Body of pancreas (tissue), 4 donors: ENCODE data around the gene N4BP2. TPM values are rescaled to one million over a fixed set of nuclear protein-coding genes. Genes with fewer than 3 reads are reported as not detected.

Source experiments
- ATAC-seq: fragments of 150-250 bp; one replicate; pipeline ENCODE4 v1.9.1; 2016
- DNase-seq, 4 donors: peaks; one replicate each; pipeline ENCODE4 v3.0.0-alpha.2; 2019
- H3K27ac ChIP-seq, 4 donors: fragments of 200-600 bp; sonication (generic); 1 replicate in 3 of 4; 2 replicates in 1 of 4; pipeline versions ENCODE4 v1.5.1 to v1.6.1; 2016 to 2019; ENCODE audit warnings: mild to moderate bottlenecking in 1 of 4, mixed read lengths in 1 of 4, moderate library complexity in 1 of 4
- H3K27me3 ChIP-seq, 2 donors: fragments of 200-600 bp; sonication (generic); one replicate each; pipeline ENCODE4 v1.6.0; 2016; ENCODE audit warnings: mild to moderate bottlenecking in 1 of 2
- H3K36me3 ChIP-seq, 2 donors: fragments of 200-600 bp; sonication (generic); replicated peaks in 1 of 2; 2 replicates each; pipeline ENCODE4 v1.5.1; 2016; ENCODE audit warnings: low read depth in 2 of 2; ENCODE audit not compliant: insufficient read depth in 1 of 2
- H3K4me1 ChIP-seq: fragments of 200-600 bp; sonication (generic); one replicate; pipeline ENCODE4 v1.6.0; 2016
- H3K4me3 ChIP-seq, 2 donors: fragments of 200-600 bp; sonication (generic); 1 replicate in 1 of 2; 2 replicates in 1 of 2; pipeline ENCODE4 v1.5.1; 2016 to 2019
- H3K9me3 ChIP-seq, 3 donors: fragments of 200-600 bp; sonication (generic); 1 replicate in 2 of 3; 2 replicates in 1 of 3; pipeline ENCODE4 v1.5.1; 2016
- POLR2A ChIP-seq, 3 donors: fragments of 450-650 bp; IDR thresholded peaks; one replicate each; pipeline ENCODE4 v1.6.1; 2016; ENCODE audit warnings: antibody characterized with exemption in 3 of 3, mild to moderate bottlenecking in 2 of 3
- WGBS, 2 donors: methylation state at CpG; one replicate each; pipeline ENCODE4 v1.1.5; 2017; 5-methylcytosine and 5-hydroxymethylcytosine counted together
- intact Hi-C: fragments of 100-400 bp; cut with DNase I; formaldehyde crosslinking; loops from one replicate; pipeline ENCODE4 v1.15.1; 2023
- total RNA-seq, 2 donors: library from RNA; depleted of rRNA; stranded (reverse); fragments of >200 nt; gene quantifications; one replicate each; pipeline ENCODE4 v1.1.0, GENCODE V29; 2016
- TF ChIP-seq, protein P1 (sequence below), 7 experiments: fragments of 450-650 bp in 4 of 7; fragments of 200-600 bp in 3 of 7; sonication (generic) in 3 of 7; IDR thresholded peaks; one replicate each; pipeline ENCODE4 v1.5.1; 2016 to 2019; ENCODE audit warnings: antibody characterized with exemption in 7 of 7

Gene N4BP2
- total RNA-seq, 2 donors from 2014 or later = 14.8 to 15.0 TPM

DNA sequence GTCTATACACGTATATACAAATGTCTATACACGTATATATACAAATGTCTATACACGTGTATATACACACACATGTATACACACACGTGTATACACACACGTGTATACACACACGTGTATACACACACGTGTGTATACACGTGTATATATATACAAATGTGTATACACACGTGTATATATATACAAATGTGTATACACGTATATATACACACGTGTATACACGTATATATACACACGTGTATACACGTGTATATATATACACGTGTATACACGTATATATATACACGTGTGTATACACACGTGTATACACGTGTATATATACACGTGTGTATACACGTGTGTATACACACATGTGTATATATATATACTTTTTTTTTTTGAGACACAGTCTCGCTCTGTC is 23.9 kb upstream of the N4BP2 start:
- no peak for ATAC-seq
- Histone ChIP-seq H3K27ac (no peak overlapping the region), H3K4me1 (no peaks in the 10 kb centered on the region), H3K36me3 (no peaks in the 10 kb centered on the region), H3K4me3 (no peak overlapping the region), H3K27me3 (no peaks in the 10 kb centered on the region), H3K9me3 (no peaks in the 10 kb centered on the region)
- intact Hi-C loops = no loop called here
- no peak for TF ChIP-seq POLR2A (IDR thresholded peaks at IDR 0.05)
- TF ChIP-seq, protein P1, sequence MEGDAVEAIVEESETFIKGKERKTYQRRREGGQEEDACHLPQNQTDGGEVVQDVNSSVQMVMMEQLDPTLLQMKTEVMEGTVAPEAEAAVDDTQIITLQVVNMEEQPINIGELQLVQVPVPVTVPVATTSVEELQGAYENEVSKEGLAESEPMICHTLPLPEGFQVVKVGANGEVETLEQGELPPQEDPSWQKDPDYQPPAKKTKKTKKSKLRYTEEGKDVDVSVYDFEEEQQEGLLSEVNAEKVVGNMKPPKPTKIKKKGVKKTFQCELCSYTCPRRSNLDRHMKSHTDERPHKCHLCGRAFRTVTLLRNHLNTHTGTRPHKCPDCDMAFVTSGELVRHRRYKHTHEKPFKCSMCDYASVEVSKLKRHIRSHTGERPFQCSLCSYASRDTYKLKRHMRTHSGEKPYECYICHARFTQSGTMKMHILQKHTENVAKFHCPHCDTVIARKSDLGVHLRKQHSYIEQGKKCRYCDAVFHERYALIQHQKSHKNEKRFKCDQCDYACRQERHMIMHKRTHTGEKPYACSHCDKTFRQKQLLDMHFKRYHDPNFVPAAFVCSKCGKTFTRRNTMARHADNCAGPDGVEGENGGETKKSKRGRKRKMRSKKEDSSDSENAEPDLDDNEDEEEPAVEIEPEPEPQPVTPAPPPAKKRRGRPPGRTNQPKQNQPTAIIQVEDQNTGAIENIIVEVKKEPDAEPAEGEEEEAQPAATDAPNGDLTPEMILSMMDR (IDR thresholded peaks at IDR 0.05) = no peak
- DNase-seq = no peak
- WGBS, 2 donors = 73 to 94% methylated on average over 2 to 22 of the region's 22 CpGs

DNA sequence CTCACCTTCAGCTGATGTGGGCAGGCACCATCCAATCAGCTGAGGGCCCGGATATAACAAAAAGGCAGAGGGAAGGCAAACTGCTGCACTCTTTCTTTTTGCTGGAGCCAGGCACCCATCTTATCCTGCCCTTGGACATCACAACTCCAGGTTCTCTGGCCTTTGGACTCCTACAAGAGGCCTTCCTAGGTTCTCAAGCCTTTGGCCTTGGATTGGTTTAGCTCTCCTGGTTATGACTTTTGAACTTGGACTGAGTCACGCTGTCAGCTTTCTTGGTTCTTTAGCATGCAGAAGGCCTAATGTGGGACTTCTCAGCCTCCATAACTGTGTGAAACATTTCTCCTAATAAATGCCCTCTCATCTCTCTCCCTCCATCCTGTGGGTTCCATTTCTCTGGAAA is 23.0 kb upstream of the N4BP2 start:
- ATAC-seq = no peak

DNA sequence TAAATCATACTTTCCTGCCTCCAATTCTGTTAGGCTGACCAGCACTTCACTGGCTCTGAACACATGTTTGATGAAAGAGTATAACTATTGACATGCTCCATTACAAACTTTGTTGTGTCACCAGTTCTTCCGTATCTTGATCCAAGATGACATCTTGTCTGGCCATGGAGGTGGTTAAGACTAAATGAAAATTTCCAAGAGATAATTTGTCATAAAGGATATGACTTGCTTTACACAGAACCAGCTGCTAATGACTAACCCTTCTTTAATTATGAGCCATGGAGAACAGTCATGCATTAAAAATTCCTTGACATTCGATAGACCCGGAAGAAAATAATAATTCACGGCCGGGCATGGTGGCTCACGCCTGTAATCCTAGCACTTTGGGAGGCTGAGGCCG is 17.7 kb upstream of the N4BP2 start:
- H3K27ac ChIP-seq = no peak overlapping the region
- ATAC-seq (no peak), DNase-seq (no peak)
- intact Hi-C loops = no loop called here
- no peak for TF ChIP-seq POLR2A (IDR thresholded peaks at IDR 0.05)
- H3K27me3 ChIP-seq = no peaks in the 10 kb centered on the region
- H3K4me1 ChIP-seq = no peaks in the 10 kb centered on the region
- H3K4me3 ChIP-seq = no peak overlapping the region
- H3K36me3 ChIP-seq = no peaks in the 10 kb centered on the region
- H3K9me3 ChIP-seq = no peaks in the 10 kb centered on the region
- 94 to 98% methylated on average over 7 of the region's 7 CpGs for WGBS, 2 donors

More for the DNA sequence above, 23.0 kb upstream of the N4BP2 start:
- Histone ChIP-seq H3K4me1 (no peaks in the 10 kb centered on the region), H3K36me3 (no peaks in the 10 kb centered on the region), H3K9me3 (no peaks in the 10 kb centered on the region), H3K27me3 (no peaks in the 10 kb centered on the region), H3K27ac (no peak overlapping the region), H3K4me3 (no peak overlapping the region)
- intact Hi-C loops = no loop called here
- TF ChIP-seq, protein P1 (IDR thresholded peaks at IDR 0.05) = no peak
- no peak for TF ChIP-seq POLR2A (IDR thresholded peaks at IDR 0.05)
- 42 to 64% methylated on average over 2 of the region's 2 CpGs for WGBS, 2 donors
- DNase-seq = no peak

DNA sequence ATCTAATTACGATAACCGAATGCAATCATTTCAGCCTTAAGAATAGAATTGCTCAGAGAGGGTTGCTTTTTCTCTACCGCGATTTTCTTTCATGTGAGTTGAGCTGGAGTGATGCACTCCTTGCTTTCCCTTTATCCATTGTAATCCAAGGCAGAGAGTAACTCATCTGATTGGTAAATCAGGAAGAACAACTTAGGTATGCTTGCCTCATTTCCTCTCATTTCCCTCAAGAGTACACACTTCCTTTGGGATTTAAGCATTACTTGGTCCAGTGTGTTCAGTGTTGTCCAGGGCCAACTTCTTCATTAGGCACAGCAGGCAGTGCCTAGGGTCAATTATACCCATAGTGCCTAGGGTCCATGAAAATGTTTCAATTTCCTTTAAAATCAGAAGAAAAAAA is 15.7 kb upstream of the N4BP2 start:
- H3K27ac ChIP-seq = no peak overlapping the region
- no peak for ATAC-seq
- intact Hi-C loops = no loop called here
- no peak for DNase-seq
- no peak overlapping the region for H3K4me3 ChIP-seq
- 57 to 82% methylated on average over 4 of the region's 4 CpGs for WGBS, 2 donors
- H3K9me3 ChIP-seq = no peaks in the 10 kb centered on the region
- H3K27me3 ChIP-seq = no peaks in the 10 kb centered on the region
- peaks cover under 1% of the 10 kb centered on the region for H3K4me1 ChIP-seq
- TF ChIP-seq, protein P1 (IDR thresholded peaks at IDR 0.05) = no peak
- no peak for TF ChIP-seq POLR2A (IDR thresholded peaks at IDR 0.05)
- no peaks in the 10 kb centered on the region for H3K36me3 ChIP-seq

DNA sequence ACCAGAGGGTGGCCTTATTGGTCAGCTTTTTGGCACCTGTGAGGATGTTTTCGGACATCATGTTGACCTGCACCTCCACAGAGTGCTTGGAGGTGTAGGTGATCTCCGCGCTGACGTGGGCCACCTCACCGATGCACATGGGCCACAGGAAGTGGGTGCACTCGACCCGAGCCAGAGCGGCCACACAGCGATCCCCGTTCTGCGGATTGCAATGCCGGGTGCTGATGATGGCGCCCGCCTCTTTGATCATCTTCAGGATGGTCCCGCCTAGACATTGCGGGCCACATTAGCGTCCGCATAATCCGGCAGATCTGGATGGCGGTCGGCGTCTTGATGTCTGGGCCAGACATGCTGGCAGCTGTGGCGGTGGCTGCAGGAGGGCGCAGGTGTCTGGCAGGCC is 12.9 kb upstream of the N4BP2 start:
- no peak overlapping the region for H3K27ac ChIP-seq
- DNase-seq (no peak), ATAC-seq (no peak)
- 96 to 98% methylated on average over 11 to 16 of the region's 24 CpGs for WGBS, 2 donors
- H3K4me1 ChIP-seq = peaks cover 11% of the 10 kb centered on the region
- no peak for TF ChIP-seq POLR2A (IDR thresholded peaks at IDR 0.05)
- TF ChIP-seq, protein P1 (IDR thresholded peaks at IDR 0.05) = no peak
- intact Hi-C loops = no loop called here
- no peaks in the 10 kb centered on the region for H3K27me3 ChIP-seq
- H3K4me3 ChIP-seq = no peak overlapping the region
- H3K9me3 ChIP-seq = no peaks in the 10 kb centered on the region
- H3K36me3 ChIP-seq = no peaks in the 10 kb centered on the region
